Stimulated activated CD4-positive, alpha-beta T cell treated with anti-CD3 and anti-CD28 coated beads, Interleukin-1b, Interleukin-23, amount 100 ng/mL, for 24 hours (primary cell): ENCODE results near the gene ZFP90.
"Not testable (repeated sequence)": the region's sequence is repeated elsewhere in the genome, so short reads cannot be mapped to it uniquely, and the experiment has no call there.

ENCODE experiments used
- DNase-seq, 4 experiments: peaks; one replicate each; pipeline ENCODE4 v3.0.0-alpha.2; 2020; ENCODE audit warnings: low read depth in 4 of 4, low spot score in 1 of 4

ZFP90 gene

GRCh38 chr16:68538880-68539701 lies at the start of gene ZFP90:
ZFP90 (plus strand) TSS chr16:68539291; CDS start chr16:68539793, 502 bp downstream.
- peak; percentile 64 to 80 (median 74) for DNase-seq

- DNase-seq: no peak
These were observed 48.7 kb upstream of the ZFP90 start for GRCh38 chr16:68490358-68490757.

GRCh38 chr16:68490829-68491575 lies 48.1 kb upstream of the ZFP90 start:
- no peak for DNase-seq

- no peak for DNase-seq
These were observed 47.5 kb upstream of the ZFP90 start for GRCh38 chr16:68491576-68491950.

GRCh38 chr16:68492151-68492542 lies 46.9 kb upstream of the ZFP90 start:
- no peak for DNase-seq

- no peak for DNase-seq
These were observed 46.3 kb upstream of the ZFP90 start for GRCh38 chr16:68492543-68493411.

- DNase-seq: no peak
These were observed 45.5 kb upstream of the ZFP90 start for GRCh38 chr16:68493412-68494070.

GRCh38 chr16:68494261-68494660 lies 44.8 kb upstream of the ZFP90 start:
- DNase-seq: not testable (repeated sequence)

GRCh38 chr16:68496689-68497088 lies 42.4 kb upstream of the ZFP90 start:
- DNase-seq: no peak

GRCh38 chr16:68499006-68499405 lies 40.1 kb upstream of the ZFP90 start:
- no peak for DNase-seq

- DNase-seq: no peak
These were observed 35.8 kb upstream of the ZFP90 start for GRCh38 chr16:68503334-68503733.

GRCh38 chr16:68504066-68504465 lies 35.0 kb upstream of the ZFP90 start:
- DNase-seq: no peak

GRCh38 chr16:68506331-68507053 lies 32.6 kb upstream of the ZFP90 start:
- no peak for DNase-seq

GRCh38 chr16:68508013-68508412 lies 31.1 kb upstream of the ZFP90 start:
- DNase-seq: no peak

GRCh38 chr16:68508641-68509240 lies 30.4 kb upstream of the ZFP90 start:
- DNase-seq: no peak

- no peak for DNase-seq
These were observed 29.7 kb upstream of the ZFP90 start for GRCh38 chr16:68509381-68509780.

GRCh38 chr16:68510775-68511174 lies 28.3 kb upstream of the ZFP90 start:
- DNase-seq: no peak

GRCh38 chr16:68512183-68512582 lies 26.9 kb upstream of the ZFP90 start:
- no peak for DNase-seq

- no peak for DNase-seq
These were observed 26.3 kb upstream of the ZFP90 start for GRCh38 chr16:68512742-68513141.

GRCh38 chr16:68514511-68514910 lies 24.6 kb upstream of the ZFP90 start:
- no peak for DNase-seq
